Aorta (tissue), 5 donors: ENCODE measurements around the gene SYNPR. TPM values are rescaled to one million over a fixed set of nuclear protein-coding genes. Genes with fewer than 3 reads are reported as not detected.

ENCODE experiments used
- ATAC-seq: fragments of 200-7000 bp; cut with Tn5 transposase; one replicate; pipeline ENCODE4 v1.9.1; 2022; ENCODE audit warnings: moderate library complexity; ENCODE audit not compliant: low FRiP score
- DNase-seq, 2 donors: peaks; one replicate each; pipeline ENCODE4 v3.0.0-alpha.2; 2020
- H3K27ac ChIP-seq, 2 donors: one replicate each; pipeline ENCODE4 v1.5.1; 2013; ENCODE audit warnings: low read length in 2 of 2, mild to moderate bottlenecking in 2 of 2, moderate library complexity in 2 of 2, control low read depth in 1 of 2, inconsistent platforms in 1 of 2, low read depth in 1 of 2
- H3K27me3 ChIP-seq, 2 donors: one replicate each; pipeline ENCODE4 v1.6.1; 2013; ENCODE audit warnings: control low read depth in 1 of 2, low read length in 1 of 2, mild to moderate bottlenecking in 1 of 2, moderate library complexity in 1 of 2; ENCODE audit not compliant: insufficient read depth in 2 of 2, control insufficient read depth in 1 of 2
- H3K36me3 ChIP-seq, 2 donors: one replicate each; pipeline ENCODE4 v1.6.1; 2013; ENCODE audit warnings: control low read depth in 1 of 2, low read length in 1 of 2, mild to moderate bottlenecking in 1 of 2; ENCODE audit not compliant: insufficient read depth in 2 of 2, control insufficient read depth in 1 of 2
- H3K4me1 ChIP-seq, 2 donors: one replicate each; pipeline ENCODE4 v1.6.1; 2013; ENCODE audit warnings: low read length in 2 of 2, control low read depth in 1 of 2, mild to moderate bottlenecking in 1 of 2, moderate library complexity in 1 of 2; ENCODE audit not compliant: insufficient read depth in 2 of 2, control insufficient read depth in 1 of 2
- H3K4me3 ChIP-seq, 2 donors: one replicate each; pipeline ENCODE4 v1.5.1; 2013; ENCODE audit warnings: low read length in 2 of 2, control low read depth in 1 of 2, mild to moderate bottlenecking in 1 of 2
- H3K9me3 ChIP-seq: one replicate; pipeline ENCODE4 v1.6.1; 2013; ENCODE audit warnings: mild to moderate bottlenecking, low read length; ENCODE audit not compliant: control insufficient read depth
- WGBS, 2 donors: extraction: QIAGEN DNeasy Blood & Tissue Kit; methylation state at CpG; one replicate each; pipeline ENCODE4 v1.1.7; 2013; 5-methylcytosine and 5-hydroxymethylcytosine counted together
- intact Hi-C, 2 donors: fragments of 100-400 bp; cut with DNase I; formaldehyde crosslinking; loops; one replicate each; pipeline versions ENCODE4 v1.14.2 to v1.15.0; 2022
- polyA plus RNA-seq, 2 donors: library from polyadenylated mRNA; stranded (reverse); fragments of 200-250 nt; gene quantifications; one replicate each; pipeline ENCODE4 v1.2.3, GENCODE V29; 2013
- total RNA-seq, 2 donors: library from RNA; stranded (reverse); fragmentation: NEBNext Ultra II Directional; extraction: Animal tissue kit (Norgen Biotek cat#: 25700); gene quantifications; one replicate each; pipeline ENCODE4 v1.2.1, GENCODE V29; 2021
- donor health status: healthy with polysubstance abuse.
- donor health status: Bipolar disorder and iron deficiency.
- donor health status: DM: no; HTN: no; CAD: no.
- donor health status: DM: no; HTN: no; CAD: no.
- donor health status: DM: yes; HTN: yes; CAD: no.

The SYNPR gene
- total and polyA plus RNA-seq, 4 donors: not detected

DNA sequence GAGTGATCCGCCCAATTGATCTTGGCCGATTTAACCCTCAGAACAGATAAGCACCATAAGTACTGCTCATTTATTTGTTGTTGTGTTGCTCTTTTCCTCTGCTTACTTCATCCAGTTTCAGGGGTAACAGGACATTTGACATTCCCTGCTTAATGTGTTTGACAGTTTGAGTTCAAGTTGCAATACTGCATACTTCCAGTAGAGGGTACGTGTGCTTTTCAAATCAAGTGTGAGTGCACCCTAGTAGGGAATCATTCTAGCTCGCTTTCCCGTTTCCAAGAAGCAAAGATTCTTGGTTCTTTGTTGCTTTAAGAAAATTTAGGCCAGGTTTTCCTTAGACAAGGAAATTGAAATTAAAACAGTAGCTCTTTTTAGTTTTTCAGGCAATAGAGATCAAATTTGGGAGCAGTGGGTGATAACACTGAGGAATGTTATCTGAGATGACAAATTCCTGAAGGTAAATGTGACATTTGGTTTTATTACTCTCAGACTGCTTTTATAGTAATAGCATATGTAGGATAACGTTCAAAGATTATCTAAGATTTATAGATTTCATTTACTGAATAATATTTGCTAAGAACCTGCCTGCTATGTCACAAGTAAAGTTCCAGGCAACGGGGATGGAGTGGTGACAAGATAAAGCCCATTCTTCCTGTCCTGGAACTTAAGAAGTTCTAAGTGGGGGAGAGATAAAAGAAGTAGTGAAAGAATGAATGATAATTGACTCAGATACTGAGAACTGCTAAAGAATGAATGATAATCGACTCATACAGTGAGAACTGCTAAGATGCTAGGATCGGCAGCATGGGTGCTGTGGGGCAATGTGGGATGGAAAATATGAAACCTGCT lies 73.3 kb downstream of the SYNPR start:
- ATAC-seq: peak; percentile 71
- no peaks in the 10 kb centered on the region for H3K36me3 ChIP-seq
- DNase-seq: no peak
- no peaks in the 10 kb centered on the region for H3K4me1 ChIP-seq
- no peaks in the 10 kb centered on the region for H3K27me3 ChIP-seq
- H3K9me3 ChIP-seq: no peaks in the 10 kb centered on the region
- intact Hi-C loops: loop anchor here (2.0 to 5.0 kb wide), 3 partner anchors 465 to 641 kb away; partner anchors contain the start of gene C3orf49 (in 1 of the 2)
- WGBS, 2 donors: 29 to 31% methylated on average over 9 of the region's 9 CpGs
- no peak overlapping the region for H3K27ac ChIP-seq
- H3K4me3 ChIP-seq: no peak overlapping the region

DNA sequence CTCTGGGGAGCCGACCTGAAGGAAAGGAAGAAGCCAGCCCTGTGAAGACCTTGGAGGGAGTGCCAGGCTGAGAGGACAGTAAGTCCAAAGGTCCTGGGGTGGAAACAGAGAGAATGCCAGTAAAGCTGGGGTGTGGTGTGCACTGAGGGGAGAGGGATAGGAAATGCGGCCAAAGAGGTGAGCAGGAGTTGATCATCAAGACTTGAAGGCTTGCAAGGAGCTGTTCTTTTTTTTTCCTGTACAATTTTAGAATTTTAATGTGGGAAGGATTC lies 73.8 kb downstream of the SYNPR start:
- H3K27ac ChIP-seq: no peak overlapping the region
- DNase-seq: no peak
- intact Hi-C loops: loop anchor here (2.0 to 5.0 kb wide), 2 partner anchors 467 to 640 kb away; partner anchors contain the start of gene C3orf49 (in 1 of the 2)
- WGBS, 2 donors: 76 to 78% methylated on average over 2 of the region's 2 CpGs
- H3K27me3 ChIP-seq: no peaks in the 10 kb centered on the region
- H3K36me3 ChIP-seq: no peaks in the 10 kb centered on the region
- no peak for ATAC-seq
- no peak overlapping the region for H3K4me3 ChIP-seq
- H3K9me3 ChIP-seq: no peaks in the 10 kb centered on the region
- no peaks in the 10 kb centered on the region for H3K4me1 ChIP-seq

DNA sequence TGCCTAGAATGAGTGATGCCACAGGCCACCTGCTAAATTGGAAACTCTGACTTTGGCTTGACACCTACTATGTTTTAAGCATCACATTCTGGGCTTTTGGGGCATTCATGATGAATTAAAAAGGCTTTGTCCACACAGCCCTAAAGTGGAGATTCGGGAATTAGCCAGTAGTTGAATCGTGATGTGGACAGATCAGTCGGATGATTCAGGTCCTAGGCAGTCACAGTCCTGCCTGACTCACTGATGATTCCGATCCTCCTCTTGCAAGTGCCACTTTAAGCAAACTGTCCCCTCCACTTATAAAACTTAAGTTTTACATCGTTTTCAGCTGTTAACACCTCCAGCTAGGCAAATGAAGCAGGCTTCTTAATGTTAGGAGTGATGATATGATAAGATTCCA lies 75.3 kb downstream of the SYNPR start:
- Histone ChIP-seq H3K4me3 (no peak overlapping the region), H3K27me3 (peaks cover 2 to 3% of the 10 kb centered on the region in 2 donors), H3K4me1 (no peaks in the 10 kb centered on the region), H3K36me3 (no peaks in the 10 kb centered on the region), H3K27ac (no peak overlapping the region), H3K9me3 (peaks cover 2% of the 10 kb centered on the region)
- DNase-seq (no peak), ATAC-seq (no peak)
- intact Hi-C loops: loop anchor here (2.0 to 5.0 kb wide), 2 partner anchors 465 to 639 kb away; partner anchors contain the start of gene C3orf49 (in 1 of the 2)
- 70 to 75% methylated on average over 5 of the region's 5 CpGs for WGBS, 2 donors

DNA sequence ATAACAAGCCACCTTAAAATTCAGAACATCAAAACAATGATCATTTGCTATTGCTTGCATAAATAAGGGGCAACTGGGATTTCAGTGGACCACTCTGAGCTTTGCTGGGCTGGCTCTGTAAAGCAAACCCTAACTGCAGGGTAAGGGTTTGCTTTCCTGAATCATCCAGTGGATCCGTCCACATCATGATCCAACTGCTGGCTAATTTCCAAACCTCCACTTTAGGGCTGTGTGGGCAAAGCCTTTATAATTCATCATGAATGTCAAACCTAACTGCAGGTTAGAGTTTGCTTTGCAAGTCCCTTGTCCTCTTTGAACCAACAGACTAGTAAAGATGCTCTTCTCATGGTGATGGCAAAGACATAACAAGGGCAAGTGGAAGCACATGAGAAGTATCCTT lies 76.1 kb downstream of the SYNPR start:
- DNase-seq (no peak), ATAC-seq (no peak)
- Histone ChIP-seq H3K36me3 (no peaks in the 10 kb centered on the region), H3K4me1 (no peaks in the 10 kb centered on the region), H3K9me3 (peaks cover 2% of the 10 kb centered on the region), H3K27ac (no peak overlapping the region), H3K4me3 (no peak overlapping the region), H3K27me3 (peaks cover 2 to 3% of the 10 kb centered on the region in 2 donors)
- intact Hi-C loops: loop anchor here in 1 of 2 donors (5.0 kb wide), 1 partner anchor 638 kb away; no protein-coding TSS in a partner anchor
- WGBS, 2 donors: 13 to 22% methylated on average over 1 of the region's 1 CpG

DNA sequence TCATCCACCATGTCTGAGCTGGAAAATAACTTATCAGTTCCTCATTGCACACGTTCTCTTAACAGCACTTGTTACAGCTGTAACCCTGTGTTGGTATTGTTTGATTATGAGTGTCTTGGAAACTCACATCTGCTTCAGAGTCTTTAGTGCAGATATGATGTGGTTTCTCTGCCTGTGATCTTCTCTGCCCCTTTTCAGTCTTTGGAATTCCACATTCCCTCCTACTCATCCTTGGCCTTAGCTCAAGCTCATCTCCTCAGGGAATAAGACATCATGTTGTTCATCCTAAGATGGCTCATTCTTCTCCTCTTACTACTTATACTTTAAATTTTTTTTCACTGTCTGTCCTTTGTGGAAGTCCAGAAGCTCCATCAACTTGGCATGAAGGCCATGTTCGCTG lies 77.7 kb downstream of the SYNPR start:
- Histone ChIP-seq H3K27ac (no peak overlapping the region), H3K4me3 (no peak overlapping the region), H3K36me3 (no peaks in the 10 kb centered on the region), H3K9me3 (peaks cover 2% of the 10 kb centered on the region), H3K4me1 (no peaks in the 10 kb centered on the region), H3K27me3 (peaks cover 2 to 3% of the 10 kb centered on the region in 2 donors)
- DNase-seq: no peak
- 58 to 59% methylated on average over 2 of the region's 2 CpGs for WGBS, 2 donors
- ATAC-seq: no peak
- intact Hi-C loops: no loop called here

DNA sequence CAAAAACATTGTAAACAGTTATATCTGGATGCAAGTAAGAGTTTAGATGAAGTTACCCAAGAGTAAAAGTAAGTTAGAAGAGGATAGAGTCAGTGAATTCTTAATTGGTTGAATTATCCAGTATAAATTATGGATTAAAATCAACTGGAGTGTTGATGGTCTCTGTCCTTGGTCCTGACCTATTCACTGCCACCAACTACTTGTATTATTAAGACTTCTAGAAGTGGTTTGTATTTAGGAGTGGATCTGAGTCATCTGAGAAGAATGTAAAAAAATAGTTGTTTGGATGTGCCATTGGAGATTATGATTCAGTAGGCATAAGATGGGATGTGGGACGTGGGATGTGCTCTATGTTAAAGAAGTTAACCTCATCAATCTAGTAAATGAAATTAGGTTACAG lies 86.4 kb downstream of the SYNPR start:
- no peak for DNase-seq
- H3K9me3 ChIP-seq: no peaks in the 10 kb centered on the region
- no peak overlapping the region for H3K27ac ChIP-seq
- no peak overlapping the region for H3K4me3 ChIP-seq
- no peak for ATAC-seq
- no peaks in the 10 kb centered on the region for H3K27me3 ChIP-seq
- intact Hi-C loops: no loop called here
- H3K4me1 ChIP-seq: no peaks in the 10 kb centered on the region
- H3K36me3 ChIP-seq: no peaks in the 10 kb centered on the region
- 0 to 10% methylated on average over 1 of the region's 1 CpG for WGBS, 2 donors

DNA sequence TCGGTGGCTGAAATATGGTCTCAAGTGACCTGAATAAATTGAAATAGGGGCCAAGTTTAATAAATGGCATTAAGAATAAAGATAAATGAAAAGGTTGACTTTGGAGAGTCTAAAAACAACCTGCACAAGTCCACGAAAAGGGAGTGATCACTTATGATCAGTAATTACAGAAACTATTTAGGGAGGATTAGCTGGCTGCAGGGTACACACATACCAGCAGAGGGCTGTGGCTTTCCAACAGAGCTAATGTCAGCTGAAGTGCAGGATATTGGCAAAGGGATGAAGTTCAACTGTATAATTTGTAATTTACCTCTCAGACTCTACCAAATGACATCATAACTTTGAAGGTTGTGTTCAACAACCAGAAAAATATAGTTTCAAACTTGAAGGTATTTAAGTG lies 86.8 kb downstream of the SYNPR start:
- intact Hi-C loops: no loop called here
- no peak overlapping the region for H3K4me3 ChIP-seq
- no peaks in the 10 kb centered on the region for H3K4me1 ChIP-seq
- no peaks in the 10 kb centered on the region for H3K27me3 ChIP-seq
- DNase-seq (no peak), ATAC-seq (no peak)
- H3K36me3 ChIP-seq: no peaks in the 10 kb centered on the region
- H3K9me3 ChIP-seq: no peaks in the 10 kb centered on the region
- no peak overlapping the region for H3K27ac ChIP-seq
- WGBS, 2 donors: 75 to 79% methylated on average over 2 of the region's 2 CpGs

DNA sequence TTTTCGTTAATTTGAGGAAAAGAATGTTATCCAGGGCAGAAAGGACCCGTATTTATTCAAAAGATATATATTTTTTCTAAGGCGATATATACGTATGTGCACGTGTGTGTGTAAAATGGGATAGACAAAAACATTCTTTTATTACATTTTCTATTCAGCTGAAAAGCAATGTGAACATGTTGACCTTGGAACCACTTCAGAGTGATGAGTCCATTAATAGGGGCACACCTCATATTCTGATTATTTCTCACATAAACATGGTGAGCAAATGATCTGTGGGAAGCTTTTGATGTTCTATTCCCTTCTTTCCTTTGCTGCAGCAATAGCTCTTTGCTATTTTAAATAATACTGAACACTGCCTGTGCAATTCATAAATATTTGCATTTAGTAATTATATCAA lies 87.6 kb downstream of the SYNPR start:
- no peak overlapping the region for H3K27ac ChIP-seq
- intact Hi-C loops: no loop called here
- H3K36me3 ChIP-seq: no peaks in the 10 kb centered on the region
- WGBS, 2 donors: 78 to 83% methylated on average over 5 of the region's 5 CpGs
- no peak overlapping the region for H3K4me3 ChIP-seq
- DNase-seq (no peak), ATAC-seq (no peak)
- H3K27me3 ChIP-seq: no peaks in the 10 kb centered on the region
- H3K9me3 ChIP-seq: no peaks in the 10 kb centered on the region
- no peaks in the 10 kb centered on the region for H3K4me1 ChIP-seq

DNA sequence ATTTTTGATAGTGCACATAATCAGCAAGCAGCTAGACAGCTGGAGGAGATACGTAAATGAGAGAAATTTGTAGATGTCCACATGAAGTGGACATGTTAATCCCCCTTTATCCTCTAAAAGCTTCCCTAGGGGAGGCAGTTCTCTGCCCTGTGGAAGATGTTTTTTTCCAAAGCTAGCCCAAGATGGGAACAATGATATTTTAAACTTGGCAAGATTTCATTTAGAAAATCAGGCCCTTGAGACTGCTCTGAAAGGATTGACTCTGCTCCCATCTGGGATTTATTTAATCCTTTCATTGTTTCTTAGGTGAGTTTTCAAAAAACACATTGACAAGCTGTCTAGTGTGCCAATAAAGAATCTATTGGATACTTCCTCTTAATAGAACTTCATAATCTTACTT lies 92.0 kb downstream of the SYNPR start:
- H3K4me1 ChIP-seq: no peaks in the 10 kb centered on the region
- H3K27me3 ChIP-seq: no peaks in the 10 kb centered on the region
- 82 to 100% methylated on average over 1 of the region's 1 CpG for WGBS, 2 donors
- DNase-seq (no peak), ATAC-seq (no peak)
- H3K36me3 ChIP-seq: no peaks in the 10 kb centered on the region
- intact Hi-C loops: no loop called here
- H3K4me3 ChIP-seq: no peak overlapping the region
- H3K27ac ChIP-seq: no peak overlapping the region
- H3K9me3 ChIP-seq: no peaks in the 10 kb centered on the region
